H1 (cell line): Measurements from ENCODE around the gene BCL2L11. TPM values are rescaled to one million over a fixed set of nuclear protein-coding genes. Genes with fewer than 3 reads are reported as not detected.

Source experiments
- CTCF ChIA-PET: fragments of 300-600 bp; sonication (Branson Sonifier 250); formaldehyde crosslinking; loops from one replicate; lab custom pipeline; 2021; ENCODE audit not compliant: partially characterized antibody; lab: Charles Lee
- POLR2A ChIA-PET: fragments of 300-600 bp; sonication (Branson Sonifier 250); formaldehyde crosslinking; loops from one replicate; lab custom pipeline; 2021; ENCODE audit warnings: inconsistent platforms; ENCODE audit not compliant: partially characterized antibody; lab: Charles Lee
- DNase-seq, 2 experiments: peaks; one replicate each; pipeline versions ENCODE4 v3.0.0 to v3.0.0-alpha.2; 2010 to 2022; ENCODE audit warnings: low spot score in 2 of 2, low read depth in 1 of 2, mixed read lengths in 1 of 2
- FAIRE-seq: peaks from 2 replicates; lab custom pipeline; 2011; peaks lifted over from hg19 to GRCh38; lab: Jason Lieb, UNC
- H2AFZ ChIP-seq: 2 replicates; pipeline ENCODE4 v1.8.1; 2012; ENCODE audit warnings: low read length, inconsistent platforms
- H2AK5ac ChIP-seq: 2 replicates; pipeline ENCODE4 v1.6.1; 2013; ENCODE audit warnings: low read depth, low read length
- H2BK120ac ChIP-seq: replicated peaks from 2 replicates; pipeline ENCODE3; 2013; ENCODE audit warnings: low read depth, low read length, inconsistent platforms
- H2BK12ac ChIP-seq: 2 replicates; pipeline ENCODE4 v1.6.1; 2013; ENCODE audit warnings: low read depth, low read length
- H2BK15ac ChIP-seq: 2 replicates; pipeline ENCODE4 v1.6.1; 2013; ENCODE audit warnings: low read length
- H2BK20ac ChIP-seq: 2 replicates; pipeline ENCODE4 v1.6.1; 2013; ENCODE audit warnings: low read length
- H2BK5ac ChIP-seq: 2 replicates; pipeline ENCODE4 v1.6.1; 2013; ENCODE audit warnings: low read depth, low read length
- H3K14ac ChIP-seq: 2 replicates; pipeline ENCODE4 v1.6.1; 2013; ENCODE audit warnings: inconsistent platforms; ENCODE audit not compliant: insufficient read length
- H3K18ac ChIP-seq: 2 replicates; pipeline ENCODE4 v1.6.1; 2013; ENCODE audit warnings: low read length; ENCODE audit errors: extremely low read depth
- H3K23ac ChIP-seq: 2 replicates; pipeline ENCODE4 v1.6.1; 2013; ENCODE audit warnings: inconsistent platforms; ENCODE audit not compliant: insufficient read length
- H3K23me2 ChIP-seq: 2 replicates; pipeline ENCODE4 v1.6.1; 2013; ENCODE audit warnings: low read depth, low read length
- H3K27ac ChIP-seq: 2 replicates; pipeline ENCODE4 v1.6.1; 2011; ENCODE audit warnings: low read depth, low read length, inconsistent platforms
- H3K27me3 ChIP-seq, 4 experiments: replicated peaks in 1 of 4; 1 replicate in 1 of 4; 2 replicates in 3 of 4; pipeline versions ENCODE4 v1.6.1 to v1.8.1; 2011 to 2013; ENCODE audit warnings: low read length in 3 of 4, mild to moderate bottlenecking in 3 of 4, inconsistent platforms in 2 of 4, mixed read lengths in 2 of 4, moderate library complexity in 1 of 4; ENCODE audit not compliant: control insufficient read depth in 3 of 4, insufficient read depth in 3 of 4; ENCODE audit errors: extremely low read depth in 1 of 4
- H3K36me3 ChIP-seq, 4 experiments: 2 replicates each; pipeline versions ENCODE4 v1.6.1 to v1.8.1; 2011 to 2013; ENCODE audit warnings: mild to moderate bottlenecking in 4 of 4, low read length in 3 of 4, moderate library complexity in 2 of 4, control low read depth in 1 of 4, inconsistent platforms in 1 of 4; ENCODE audit not compliant: insufficient read depth in 4 of 4, control insufficient read depth in 2 of 4
- H3K4ac ChIP-seq: replicated peaks from 2 replicates; pipeline ENCODE3; 2013; ENCODE audit warnings: low read length, low read depth, mixed read lengths, inconsistent platforms; ENCODE audit not compliant: insufficient read length
- H3K4me1 ChIP-seq, 4 experiments: replicated peaks in 1 of 4; 1 replicate in 1 of 4; 2 replicates in 3 of 4; pipeline versions ENCODE4 v1.6.1 to v1.8.1; 2011 to 2013; ENCODE audit warnings: low read length in 3 of 4, inconsistent platforms in 2 of 4, mixed read lengths in 1 of 4; ENCODE audit not compliant: insufficient read depth in 4 of 4, control insufficient read depth in 3 of 4
- H3K4me2 ChIP-seq, 2 experiments: 2 replicates each; pipeline versions ENCODE4 v1.6.1 to v1.8.1; 2011 to 2013; ENCODE audit warnings: low read depth in 2 of 2, low read length in 2 of 2, control low read depth in 1 of 2, inconsistent platforms in 1 of 2, mild to moderate bottlenecking in 1 of 2; ENCODE audit not compliant: insufficient read depth in 1 of 2
- H3K4me3 ChIP-seq, 4 experiments: fragments of 200-600, 300-600 bp in 1 of 4; sonication (generic), shearing (Covaris generic), sonication (Bioruptor Twin) in 1 of 4; 2 replicates each; pipeline versions ENCODE4 v1.5.1 to v1.8.1; 2011 to 2016; ENCODE audit warnings: low read length in 4 of 4, low read depth in 3 of 4, control low read depth in 2 of 4, inconsistent platforms in 2 of 4, mild to moderate bottlenecking in 2 of 4, mixed read lengths in 1 of 4, moderate library complexity in 1 of 4; ENCODE audit not compliant: insufficient read depth in 2 of 4; ENCODE audit errors: extremely low read depth in 1 of 4
- H3K56ac ChIP-seq: replicated peaks from 2 replicates; pipeline ENCODE3; 2013; ENCODE audit warnings: low read depth, mild to moderate bottlenecking, mixed read lengths, low read length, inconsistent platforms; ENCODE audit not compliant: insufficient read length
- H3K79me1 ChIP-seq: 2 replicates; pipeline ENCODE4 v1.6.1; 2013; ENCODE audit warnings: low read depth, low read length, control low read depth
- H3K79me2 ChIP-seq, 2 experiments: 2 replicates each; pipeline versions ENCODE4 v1.6.1 to v1.8.1; 2012 to 2013; ENCODE audit warnings: low read length in 2 of 2, mild to moderate bottlenecking in 2 of 2, inconsistent platforms in 1 of 2; ENCODE audit not compliant: insufficient read depth in 2 of 2, control insufficient read depth in 1 of 2
- H3K9ac ChIP-seq, 4 experiments: replicated peaks in 1 of 4; 1 replicate in 1 of 4; 2 replicates in 3 of 4; pipeline versions ENCODE4 v1.6.1 to v1.8.1; 2011 to 2013; ENCODE audit warnings: low read depth in 3 of 4, low read length in 3 of 4, control low read depth in 2 of 4, mild to moderate bottlenecking in 2 of 4, moderate library complexity in 2 of 4, inconsistent platforms in 1 of 4; ENCODE audit errors: extremely low read depth in 1 of 4
- H3K9me3 ChIP-seq, 2 experiments: 2 replicates each; pipeline versions ENCODE4 v1.6.1 to v1.8.1; 2012 to 2013; ENCODE audit warnings: mild to moderate bottlenecking in 2 of 2, moderate library complexity in 2 of 2, control low read depth in 1 of 2, inconsistent platforms in 1 of 2, low read depth in 1 of 2, low read length in 1 of 2, mixed read lengths in 1 of 2; ENCODE audit not compliant: insufficient read depth in 2 of 2
- H4K20me1 ChIP-seq, 2 experiments: replicated peaks in 1 of 2; 2 replicates each; pipeline versions ENCODE3 to v1.8.1; 2011 to 2013; ENCODE audit warnings: inconsistent platforms in 2 of 2, low read length in 2 of 2, mild to moderate bottlenecking in 1 of 2; ENCODE audit not compliant: insufficient read depth in 2 of 2, control insufficient read depth in 1 of 2
- H4K5ac ChIP-seq: 2 replicates; pipeline ENCODE4 v1.6.1; 2013; ENCODE audit warnings: low read length, low read depth, mixed read lengths, inconsistent platforms; ENCODE audit not compliant: insufficient read length
- H4K8ac ChIP-seq: 2 replicates; pipeline ENCODE4 v1.8.0; 2013; ENCODE audit warnings: mild to moderate bottlenecking, moderate library complexity, low read length, inconsistent platforms; ENCODE audit not compliant: insufficient read depth; ENCODE audit errors: extremely low read depth
- H4K91ac ChIP-seq: replicated peaks from 2 replicates; pipeline ENCODE3; 2013; ENCODE audit warnings: low read length, mixed read lengths, inconsistent platforms; ENCODE audit not compliant: insufficient read length
- BRCA1 ChIP-seq: IDR thresholded peaks from 2 replicates; pipeline ENCODE4 v1.6.1; 2012; ENCODE audit warnings: low read depth, low read length, improper control_type of control experiment
- CHD1 ChIP-seq: IDR thresholded peaks from 2 replicates; pipeline ENCODE4 v1.6.1; 2012; ENCODE audit warnings: low read depth, low read length, improper control_type of control experiment
- EP300 ChIP-seq, 2 experiments: IDR thresholded peaks; 1 replicate in 1 of 2; 2 replicates in 1 of 2; pipeline ENCODE4 v1.6.1; 2011 to 2012; ENCODE audit warnings: low read depth in 2 of 2, low read length in 2 of 2, mild to moderate bottlenecking in 2 of 2, borderline replicate concordance in 1 of 2, inconsistent platforms in 1 of 2, moderate library complexity in 1 of 2
- EZH2 ChIP-seq: fragments of 200-600 bp; sonication (generic); IDR thresholded peaks from 2 replicates; pipeline ENCODE4 v1.7.1; 2012; ENCODE audit warnings: low read depth, mild to moderate bottlenecking, moderate library complexity, low read length, inconsistent platforms; ENCODE audit not compliant: severe bottlenecking
- HDAC2 ChIP-seq, 2 experiments: fragments of 300-600 bp in 1 of 2; sonication (generic) in 1 of 2; IDR thresholded peaks; 2 replicates each; pipeline ENCODE4 v1.6.1; 2011 to 2012; ENCODE audit warnings: low read depth in 2 of 2, low read length in 2 of 2, mild to moderate bottlenecking in 2 of 2, moderate library complexity in 2 of 2, borderline replicate concordance in 1 of 2, inconsistent platforms in 1 of 2
- POU5F1 ChIP-seq: IDR thresholded peaks from 2 replicates; pipeline ENCODE4 v1.6.1; 2011; ENCODE audit warnings: low read depth, mild to moderate bottlenecking, low read length, moderate library complexity
- SIRT6 ChIP-seq: IDR thresholded peaks from one replicate; pipeline ENCODE4 v1.7.1; 2012; ENCODE audit warnings: low read length, inconsistent platforms
- SIX5 ChIP-seq: IDR thresholded peaks from 2 replicates; pipeline ENCODE4 v1.6.1; 2011; ENCODE audit warnings: mild to moderate bottlenecking, low read depth, low read length
- TBP ChIP-seq: IDR thresholded peaks from 2 replicates; pipeline ENCODE4 v1.6.1; 2011; ENCODE audit warnings: low read depth, low read length, improper control_type of control experiment
- YY1 ChIP-seq: IDR thresholded peaks from 2 replicates; pipeline ENCODE4 v1.6.1; 2011; ENCODE audit warnings: low read depth, mild to moderate bottlenecking, low read length
- ZNF274 ChIP-seq: IDR thresholded peaks from 2 replicates; pipeline ENCODE4 v1.7.0; 2012; ENCODE audit warnings: low read length, borderline replicate concordance; ENCODE audit errors: extremely low read depth
- WGBS, 2 experiments: shearing (Covaris generic) in 1 of 2; methylation state at CpG; one replicate each; pipeline versions ENCODE4 v1.1.6 to v1.1.7; 2013 to 2015; ENCODE audit warnings: low lambda C conversion rate in 2 of 2, mixed read lengths in 2 of 2, inconsistent platforms in 1 of 2, low coverage in 1 of 2, missing lambda C conversion rate in 1 of 2; ENCODE audit not compliant: insufficient replicate concordance in 2 of 2, insufficient coverage in 1 of 2, insufficient read length in 1 of 2; ENCODE audit errors: extremely low coverage in 1 of 2, missing lambda C conversion rate in 1 of 2; 5-methylcytosine and 5-hydroxymethylcytosine counted together
- polyA plus RNA-seq, 7 experiments: library from polyadenylated mRNA; depleted of rRNA in 3 of 7; stranded (reverse) in 5 of 7; unstranded in 2 of 7; fragments of >200 nt in 5 of 7; fragments of 200-250 nt in 2 of 7; gene quantifications; 1 replicate in 5 of 7; 2 replicates in 1 of 7; 4 replicates in 1 of 7; pipeline versions ENCODE4 v1.2.1 to v1.2.3, GENCODE V29; 2011 to 2013; ENCODE audit warnings: missing spikeins in 2 of 7, mixed read lengths in 2 of 7
- total RNA-seq: library from RNA; stranded (reverse); fragmentation: NEBNext Ultra II Directional; extraction: Animal tissue kit (Norgen Biotek cat#: 25700); gene quantifications from 2 replicates; pipeline ENCODE4 v1.2.1, GENCODE V29; 2021
- TF ChIP-seq, protein P1 (sequence below): IDR thresholded peaks from 2 replicates; pipeline ENCODE4 v1.6.1; 2012; ENCODE audit warnings: inconsistent platforms
- TF ChIP-seq, protein P2 (sequence below): IDR thresholded peaks from 2 replicates; pipeline ENCODE4 v1.6.1; 2012; ENCODE audit warnings: inconsistent platforms

The BCL2L11 gene
- total and polyA plus RNA-seq, 2 of the 8 experiments (the other 6 are each of a cell fraction or from before 2014, with no cell fraction given): 7.5 to 22.9 TPM

DNA sequence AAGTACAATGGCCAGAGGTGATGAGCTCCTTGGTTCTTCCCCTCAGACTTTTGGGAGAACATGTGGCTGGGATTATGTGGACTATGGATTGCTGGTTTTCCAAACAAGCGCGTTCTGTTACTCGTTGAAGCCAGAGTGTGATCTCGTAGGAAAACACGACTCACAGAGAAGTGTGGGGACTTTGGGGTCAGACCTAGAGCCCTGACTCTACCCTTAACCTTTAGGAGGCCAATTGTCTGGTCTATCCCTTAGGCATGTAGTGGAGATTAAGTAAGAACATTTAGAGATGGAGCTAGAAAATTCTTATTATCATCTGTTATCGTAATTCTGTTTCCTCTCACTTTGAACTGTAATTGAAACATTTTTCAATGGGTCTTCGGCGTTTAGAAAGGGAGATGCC lies 35.8 kb downstream of the BCL2L11 start:
- no peak overlapping the region for H3K9ac ChIP-seq
- no peak overlapping the region for H3K14ac ChIP-seq
- H3K4ac ChIP-seq: no peak overlapping the region
- H2AK5ac ChIP-seq: no peak overlapping the region
- no peaks in the 10 kb centered on the region for H3K9me3 ChIP-seq
- H2BK12ac ChIP-seq: no peak overlapping the region
- no peak overlapping the region for H3K23ac ChIP-seq
- H3K4me1 ChIP-seq: peaks cover 0 to 9% (median 4%) of the 10 kb centered on the region in 4 experiments; a peak in 5 of 7 replicates
- H2BK120ac ChIP-seq: no peak overlapping the region
- 87% methylated on average over 8 of the region's 8 CpGs; no CpG with 5 or more reads in 1 of the 2 experiments for WGBS, 2 experiments
- H3K18ac ChIP-seq: no peak overlapping the region
- no peak overlapping the region for H4K8ac ChIP-seq
- CTCF ChIA-PET: interaction anchor here (0.8 kb wide), 1 partner anchor 22 kb away, joined by 3 read pairs; no protein-coding TSS in a partner anchor
- H2AFZ ChIP-seq: no peak overlapping the region
- no peak overlapping the region for H3K4me2 ChIP-seq
- POLR2A ChIA-PET: interaction anchor here (1.2 to 1.3 kb wide), 2 partner anchors 13 to 36 kb away, joined by 4 read pairs; partner anchors contain the start of gene BCL2L11
- H3K4me3 ChIP-seq: no peak overlapping the region
- H4K91ac ChIP-seq: no peak overlapping the region
- FAIRE-seq (no peak), DNase-seq (no peak)
- peaks cover 2 to 30% of the 10 kb centered on the region in 2 experiments; a peak in 3 of 4 replicates for H3K79me2 ChIP-seq
- H4K5ac ChIP-seq: no peak overlapping the region
- no peaks in the 10 kb centered on the region for H3K27me3 ChIP-seq
- peaks cover 5 to 18% of the 10 kb centered on the region in 2 experiments for H4K20me1 ChIP-seq
- no peak overlapping the region for H3K56ac ChIP-seq
- H3K27ac ChIP-seq: no peak overlapping the region
- no peak overlapping the region for H2BK5ac ChIP-seq
- TF ChIP-seq POU5F1: no peak
- TF ChIP-seq, protein P1, sequence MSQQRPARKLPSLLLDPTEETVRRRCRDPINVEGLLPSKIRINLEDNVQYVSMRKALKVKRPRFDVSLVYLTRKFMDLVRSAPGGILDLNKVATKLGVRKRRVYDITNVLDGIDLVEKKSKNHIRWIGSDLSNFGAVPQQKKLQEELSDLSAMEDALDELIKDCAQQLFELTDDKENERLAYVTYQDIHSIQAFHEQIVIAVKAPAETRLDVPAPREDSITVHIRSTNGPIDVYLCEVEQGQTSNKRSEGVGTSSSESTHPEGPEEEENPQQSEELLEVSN: no peak
- TF ChIP-seq SIX5: no peak
- TF ChIP-seq HDAC2 (IDR thresholded peaks at IDR 0.05; ENCODE audit: borderline replicate concordance in 1 of 2, low read depth in 2 of 2, low read length in 2 of 2): no peak
- no peak for TF ChIP-seq EZH2
- no peak for TF ChIP-seq ZNF274
- TF ChIP-seq SIRT6: no peak
- TF ChIP-seq BRCA1: no peak
- TF ChIP-seq TBP: no peak
- no peak for TF ChIP-seq CHD1
- TF ChIP-seq YY1: no peak
- TF ChIP-seq, protein P2, sequence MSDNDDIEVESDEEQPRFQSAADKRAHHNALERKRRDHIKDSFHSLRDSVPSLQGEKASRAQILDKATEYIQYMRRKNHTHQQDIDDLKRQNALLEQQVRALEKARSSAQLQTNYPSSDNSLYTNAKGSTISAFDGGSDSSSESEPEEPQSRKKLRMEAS: no peak
- TF ChIP-seq EP300 (IDR thresholded peaks at IDR 0.05; ENCODE audit: borderline replicate concordance in 1 of 2, low read depth in 2 of 2, low read length in 2 of 2): no peak
- no peak overlapping the region for H2BK15ac ChIP-seq
- H3K79me1 ChIP-seq: peaks cover 27% of the 10 kb centered on the region
- H3K36me3 ChIP-seq: peaks cover 5 to 62% (median 14%) of the 10 kb centered on the region in 4 experiments; a peak in 6 of 8 replicates
- no peaks in the 10 kb centered on the region for H3K23me2 ChIP-seq
- H2BK20ac ChIP-seq: no peak overlapping the region
